GM12872 (cell line): ENCODE measurements around the gene UBASH3B.

Experiments used
- CTCF ChIP-seq: IDR thresholded peaks from 3 replicates; pipeline ENCODE4 v1.5.1; 2011; ENCODE audit warnings: low read depth, mild to moderate bottlenecking, low read length, moderate library complexity; ENCODE audit not compliant: insufficient read depth

Gene UBASH3B

GRCh38 chr11:122711831-122712381 is 56.4 kb downstream of the UBASH3B start:
- no peak; the same call in 2 of the 3 replicates for TF ChIP-seq CTCF

GRCh38 chr11:122714004-122714403 is 58.5 kb downstream of the UBASH3B start:
- no peak for TF ChIP-seq CTCF

- no peak for TF ChIP-seq CTCF
Measured at GRCh38 chr11:122714484-122714883, 59.0 kb downstream of the UBASH3B start.

- TF ChIP-seq CTCF = no peak
Measured at GRCh38 chr11:122715548-122716440, 60.3 kb downstream of the UBASH3B start.

- TF ChIP-seq CTCF = no peak
Measured at GRCh38 chr11:122717264-122717867, 61.8 kb downstream of the UBASH3B start.

- no peak for TF ChIP-seq CTCF
Measured at GRCh38 chr11:122720107-122720881, 64.8 kb downstream of the UBASH3B start.
